Mesenchymal stem cell (in vitro differentiated cells and primary cell): ENCODE data around the gene KCNE1.

Experiments
- DNase-seq: peaks from one replicate; pipeline ENCODE4 v3.0.0-alpha.2; 2013
- H2AFZ ChIP-seq: one replicate; pipeline ENCODE4 v1.6.1; 2013; ENCODE audit warnings: low read depth, mild to moderate bottlenecking, control low read depth, inconsistent platforms, low read length, moderate library complexity
- H2AK5ac ChIP-seq: 2 replicates; pipeline ENCODE4 v1.6.1; 2013; ENCODE audit warnings: low read length, moderate library complexity, mild to moderate bottlenecking, inconsistent platforms; ENCODE audit not compliant: severe bottlenecking
- H2BK120ac ChIP-seq: one replicate; pipeline ENCODE4 v1.6.1; 2013; ENCODE audit warnings: low read depth, mild to moderate bottlenecking, inconsistent platforms, low read length, moderate library complexity
- H2BK12ac ChIP-seq, 2 experiments: one replicate each; pipeline ENCODE4 v1.6.1; 2013; ENCODE audit warnings: inconsistent platforms in 2 of 2, low read length in 2 of 2, mild to moderate bottlenecking in 2 of 2, moderate library complexity in 2 of 2, control low read depth in 1 of 2
- H2BK15ac ChIP-seq: one replicate; pipeline ENCODE4 v1.6.1; 2013; ENCODE audit warnings: mild to moderate bottlenecking, low read depth, inconsistent platforms; ENCODE audit not compliant: poor library complexity, severe bottlenecking
- H2BK5ac ChIP-seq: 2 replicates; pipeline ENCODE4 v1.6.1; 2013; ENCODE audit warnings: low read depth, mild to moderate bottlenecking, low read length, control low read depth, inconsistent platforms; ENCODE audit not compliant: poor library complexity, severe bottlenecking
- H3K14ac ChIP-seq, 2 experiments: one replicate each; pipeline ENCODE4 v1.6.1; 2013; ENCODE audit warnings: inconsistent platforms in 2 of 2, low read length in 2 of 2, control low read depth in 1 of 2, mild to moderate bottlenecking in 1 of 2, moderate library complexity in 1 of 2
- H3K18ac ChIP-seq, 2 experiments: one replicate each; pipeline ENCODE4 v1.6.1; 2013; ENCODE audit warnings: inconsistent platforms in 2 of 2, low read length in 2 of 2, control low read depth in 1 of 2, low read depth in 1 of 2, mild to moderate bottlenecking in 1 of 2
- H3K23ac ChIP-seq, 2 experiments: one replicate each; pipeline ENCODE4 v1.6.1; 2013; ENCODE audit warnings: inconsistent platforms in 2 of 2, low read length in 2 of 2, mild to moderate bottlenecking in 2 of 2, moderate library complexity in 2 of 2, control low read depth in 1 of 2
- H3K27ac ChIP-seq: 2 replicates; pipeline ENCODE4 v1.5.1; 2013; ENCODE audit warnings: mild to moderate bottlenecking, moderate library complexity, low read length, control low read depth, inconsistent platforms; ENCODE audit not compliant: poor library complexity, severe bottlenecking
- H3K27me3 ChIP-seq, 2 experiments: 2 replicates each; pipeline versions ENCODE4 v1.6.1 to v1.7.0; 2013; ENCODE audit warnings: low read length in 2 of 2, mild to moderate bottlenecking in 2 of 2, moderate library complexity in 2 of 2, control low read depth in 1 of 2, inconsistent platforms in 1 of 2; ENCODE audit not compliant: control insufficient read depth in 1 of 2, insufficient read depth in 1 of 2
- H3K36me3 ChIP-seq, 2 experiments: 2 replicates each; pipeline versions ENCODE4 v1.6.1 to v1.7.0; 2013; ENCODE audit warnings: low read length in 2 of 2, control low read depth in 1 of 2, inconsistent platforms in 1 of 2, low read depth in 1 of 2, mild to moderate bottlenecking in 1 of 2; ENCODE audit not compliant: insufficient read depth in 2 of 2, control insufficient read depth in 1 of 2
- H3K4ac ChIP-seq, 2 experiments: one replicate each; pipeline ENCODE4 v1.6.1; 2013; ENCODE audit warnings: inconsistent platforms in 2 of 2, low read length in 2 of 2, mild to moderate bottlenecking in 2 of 2, moderate library complexity in 2 of 2, control low read depth in 1 of 2, low read depth in 1 of 2
- H3K4me1 ChIP-seq: 2 replicates; pipeline ENCODE4 v1.6.1; 2013; ENCODE audit warnings: low read depth, low read length, control low read depth; ENCODE audit not compliant: control insufficient read depth, insufficient read depth
- H3K4me2 ChIP-seq: 2 replicates; pipeline ENCODE4 v1.6.1; 2013; ENCODE audit warnings: low read length, mild to moderate bottlenecking, inconsistent platforms; ENCODE audit not compliant: poor library complexity, severe bottlenecking
- H3K4me3 ChIP-seq, 2 experiments: 2 replicates each; pipeline versions ENCODE4 v1.5.1 to v1.7.0; 2013; ENCODE audit warnings: low read length in 2 of 2, mild to moderate bottlenecking in 2 of 2, control low read depth in 1 of 2, low read depth in 1 of 2; ENCODE audit not compliant: insufficient read depth in 1 of 2
- H3K79me1 ChIP-seq: replicated peaks from 2 replicates; pipeline ENCODE4 v1.6.1; 2013; ENCODE audit warnings: mild to moderate bottlenecking, control low read depth, low read length, inconsistent platforms; ENCODE audit not compliant: poor library complexity, severe bottlenecking
- H3K9ac ChIP-seq: 2 replicates; pipeline ENCODE4 v1.7.0; 2013; ENCODE audit warnings: mild to moderate bottlenecking, low read length, moderate library complexity
- H3K9me3 ChIP-seq: 2 replicates; pipeline ENCODE4 v1.7.0; 2013; ENCODE audit warnings: mild to moderate bottlenecking, low read length; ENCODE audit not compliant: control insufficient read depth
- H4K8ac ChIP-seq: one replicate; pipeline ENCODE4 v1.6.1; 2013; ENCODE audit warnings: inconsistent platforms, mild to moderate bottlenecking, low read length, moderate library complexity
- H4K91ac ChIP-seq: one replicate; pipeline ENCODE4 v1.6.1; 2013; ENCODE audit warnings: mild to moderate bottlenecking, low read length, inconsistent platforms
- WGBS: methylation state at CpG from one replicate; pipeline ENCODE4 v1.1.7; 2013; ENCODE audit warnings: mixed read lengths; 5-methylcytosine and 5-hydroxymethylcytosine counted together

KCNE1 gene

GRCh38 chr21:34548781-34549376, 36.9 kb upstream of the KCNE1 start:
- no peak for DNase-seq
- Histone ChIP-seq H3K4ac (no peak overlapping the region), H2BK15ac (no peak overlapping the region), H3K4me1 (peaks cover 16% of the 10 kb centered on the region), H3K27me3 (no peaks in the 10 kb centered on the region), H4K8ac (no peak overlapping the region), H3K4me2 (no peak overlapping the region), H2BK120ac (no peak overlapping the region), H3K18ac (no peak overlapping the region), H3K14ac (peak overlapping the region in 1 of 2 experiments; percentile 23), H3K9me3 (no peaks in the 10 kb centered on the region), H3K79me1 (peaks cover 16% of the 10 kb centered on the region), H3K36me3 (no peaks in the 10 kb centered on the region), H3K23ac (no peak overlapping the region), H2AFZ (no peak overlapping the region), H2AK5ac (no peak overlapping the region), H4K91ac (no peak overlapping the region), H3K4me3 (no peak overlapping the region), H3K9ac (no peak overlapping the region), H2BK5ac (no peak overlapping the region), H2BK12ac (peak overlapping the region in 1 of 2 experiments; percentile 4), H3K27ac (no peak overlapping the region)
- 93% methylated on average over 9 of the region's 11 CpGs for WGBS

- Histone ChIP-seq H3K14ac (no peak overlapping the region), H3K27me3 (no peaks in the 10 kb centered on the region), H3K4me2 (no peak overlapping the region), H4K91ac (no peak overlapping the region), H2BK15ac (no peak overlapping the region), H3K4ac (peak overlapping the region in 1 of 2 experiments; percentile 3), H4K8ac (no peak overlapping the region), H2BK12ac (no peak overlapping the region), H3K79me1 (peaks cover 11% of the 10 kb centered on the region), H3K23ac (no peak overlapping the region), H3K18ac (no peak overlapping the region), H3K4me3 (no peak overlapping the region), H3K4me1 (peaks cover 16% of the 10 kb centered on the region), H3K9me3 (peaks cover 2% of the 10 kb centered on the region), H3K36me3 (no peaks in the 10 kb centered on the region), H2AFZ (no peak overlapping the region), H2BK120ac (no peak overlapping the region), H3K27ac (peak overlapping the region; percentile 5), H2BK5ac (no peak overlapping the region), H3K9ac (no peak overlapping the region), H2AK5ac (peak overlapping the region; percentile 71)
- WGBS, result 88% methylated on average over 4 of the region's 6 CpGs
- no peak for DNase-seq
Measured at GRCh38 chr21:34546542-34546941, 34.5 kb upstream of the KCNE1 start.

- peaks cover 9% of the 10 kb centered on the region for H3K79me1 ChIP-seq
- peak overlapping the region; percentile 7 for H3K4me2 ChIP-seq
- WGBS, result 46% methylated on average over 10 of the region's 10 CpGs
- peak overlapping the region; percentile 92 for H4K91ac ChIP-seq
- peak overlapping the region in 1 of 2 experiments; percentile 82 for H3K14ac ChIP-seq
- no peak overlapping the region for H3K23ac ChIP-seq
- peak; percentile 80 for DNase-seq
- peak overlapping the region; percentile 93 for H3K27ac ChIP-seq
- H3K4me3 ChIP-seq, result peak overlapping the region in 1 of 2 experiments; percentile 7
- no peak overlapping the region for H2BK15ac ChIP-seq
- H3K36me3 ChIP-seq, result no peaks in the 10 kb centered on the region
- H2BK12ac ChIP-seq, result peak overlapping the region; percentile 96 to 99
- H3K9ac ChIP-seq, result peak overlapping the region; percentile 79
- H2AK5ac ChIP-seq, result peak overlapping the region; percentile 98
- peak overlapping the region; percentile 77 to 85 for H3K4ac ChIP-seq
- H2BK120ac ChIP-seq, result peak overlapping the region; percentile 83
- peak overlapping the region; percentile 91 for H2BK5ac ChIP-seq
- H4K8ac ChIP-seq, result peak overlapping the region; percentile 93
- H3K18ac ChIP-seq, result peak overlapping the region; percentile 88
- peaks cover 16% of the 10 kb centered on the region for H3K4me1 ChIP-seq
- no peaks in the 10 kb centered on the region for H3K27me3 ChIP-seq
- H2AFZ ChIP-seq, result no peak overlapping the region
- peaks cover 2% of the 10 kb centered on the region for H3K9me3 ChIP-seq
Measured at GRCh38 chr21:34545079-34545884, 33.3 kb upstream of the KCNE1 start.

GRCh38 chr21:34544032-34544496, 32.1 kb upstream of the KCNE1 start:
- Histone ChIP-seq H3K79me1 (peaks cover 6% of the 10 kb centered on the region), H3K4me3 (no peak overlapping the region)

More at GRCh38 chr21:34544032-34544496, 32.1 kb upstream of the KCNE1 start:
- Histone ChIP-seq H2AK5ac (peak overlapping the region; percentile 80), H3K27me3 (no peaks in the 10 kb centered on the region), H3K23ac (no peak overlapping the region), H3K9me3 (peaks cover 2% of the 10 kb centered on the region), H3K4me2 (no peak overlapping the region), H2BK12ac (peak overlapping the region; percentile 8 to 86), H4K8ac (no peak overlapping the region), H3K4ac (peak overlapping the region; percentile 9 to 36), H2BK5ac (peak overlapping the region; percentile 33), H2AFZ (no peak overlapping the region), H3K18ac (peak overlapping the region in 1 of 2 experiments; percentile 72), H2BK15ac (peak overlapping the region; percentile 30), H4K91ac (peak overlapping the region; percentile 58), H3K27ac (peak overlapping the region; percentile 8), H3K4me1 (peaks cover 19% of the 10 kb centered on the region), H3K9ac (no peak overlapping the region), H3K14ac (no peak overlapping the region), H2BK120ac (peak overlapping the region; percentile 61), H3K36me3 (no peaks in the 10 kb centered on the region)
- WGBS, result 84% methylated on average over 7 of the region's 7 CpGs
- DNase-seq, result peak; percentile 64
